SK-N-SH (cell line): ENCODE data around the gene RNF166. TPM values are rescaled to one million over a fixed set of nuclear protein-coding genes. Genes with fewer than 3 reads are reported as not detected.
A peak's percentile ranks its signal among the peaks of the same experiment; 100 is the strongest.

Experiments used
- CTCF ChIA-PET: fragments of 300-600, 350-600 bp; formaldehyde crosslinking; extraction: SDS; loops from one replicate; lab custom pipeline; 2021; lab: Yijun Ruan, JAX
- POLR2A ChIA-PET: fragments of 350-600 bp; sonication (Branson Sonifier 250); formaldehyde crosslinking; extraction: SDS; loops from one replicate; lab custom pipeline; 2020; ENCODE audit warnings: antibody characterized with exemption, inconsistent platforms; lab: Yijun Ruan, JAX
- DNase-seq: peaks from one replicate; pipeline ENCODE4 v3.0.0; 2012
- H2AFZ ChIP-seq: fragments of 200-600 bp; sonication (generic); 2 replicates; pipeline ENCODE4 v1.8.1; 2016; ENCODE audit warnings: antibody characterized with exemption, mild to moderate bottlenecking, low read depth
- H3F3A ChIP-seq: fragments of 200-600 bp; sonication (generic); replicated peaks from 2 replicates; pipeline ENCODE3; 2016; ENCODE audit warnings: antibody characterized with exemption, mild to moderate bottlenecking; ENCODE audit not compliant: insufficient read depth
- H3K27ac ChIP-seq, 2 experiments: fragments of 200-500 bp in 1 of 2; fragments of 200-600 bp in 1 of 2; sonication (Bioruptor generic) in 1 of 2; sonication (generic), shearing (Covaris generic) in 1 of 2; 2 replicates each; pipeline versions ENCODE4 v1.5.1 to v1.6.1; 2014 to 2016; ENCODE audit warnings: low read depth in 2 of 2, inconsistent platforms in 1 of 2, low read length in 1 of 2, mild to moderate bottlenecking in 1 of 2, mixed read lengths in 1 of 2
- H3K27me3 ChIP-seq: fragments of 200-600 bp; sonication (generic), shearing (Covaris generic); 2 replicates; pipeline ENCODE4 v1.6.1; 2016; ENCODE audit warnings: mixed run types; ENCODE audit not compliant: insufficient read depth
- H3K36me3 ChIP-seq, 2 experiments: fragments of 200-500 bp in 1 of 2; fragments of 200-600 bp in 1 of 2; sonication (Bioruptor generic) in 1 of 2; sonication (generic) in 1 of 2; replicated peaks in 1 of 2; 2 replicates each; pipeline versions ENCODE3 to v1.5.1; 2014 to 2016; ENCODE audit warnings: low read length in 1 of 2, mild to moderate bottlenecking in 1 of 2; ENCODE audit not compliant: insufficient read depth in 2 of 2, control insufficient read depth in 1 of 2
- H3K4me1 ChIP-seq, 2 experiments: fragments of 200-500 bp in 1 of 2; fragments of 200-600 bp in 1 of 2; sonication (Bioruptor generic) in 1 of 2; sonication (generic), shearing (Covaris generic) in 1 of 2; 2 replicates each; pipeline versions ENCODE4 v1.5.1 to v1.6.1; 2014 to 2016; ENCODE audit warnings: low read depth in 1 of 2, low read length in 1 of 2, mixed run types in 1 of 2; ENCODE audit not compliant: insufficient read depth in 2 of 2, control insufficient read depth in 1 of 2
- H3K4me2 ChIP-seq: fragments of 200-600 bp; sonication (generic), shearing (Covaris generic); 2 replicates; pipeline ENCODE4 v1.6.1; 2017; ENCODE audit warnings: mixed run types
- H3K4me3 ChIP-seq, 2 experiments: fragments of 200-500 bp in 1 of 2; fragments of 200-600 bp in 1 of 2; sonication (Bioruptor generic) in 1 of 2; sonication (generic), shearing (Covaris generic) in 1 of 2; 2 replicates each; pipeline versions ENCODE4 v1.5.1 to v1.8.1; 2014 to 2016; ENCODE audit warnings: low read depth in 2 of 2, inconsistent platforms in 1 of 2, low read length in 1 of 2, mild to moderate bottlenecking in 1 of 2, mixed read lengths in 1 of 2, moderate library complexity in 1 of 2
- H3K79me2 ChIP-seq: fragments of 200-600 bp; sonication (generic); 2 replicates; pipeline ENCODE4 v1.8.1; 2017; ENCODE audit warnings: mild to moderate bottlenecking; ENCODE audit not compliant: insufficient read depth
- H3K9ac ChIP-seq: fragments of 200-600 bp; sonication (generic); 2 replicates; pipeline ENCODE4 v1.6.1; 2017; ENCODE audit warnings: mixed run types
- H3K9me2 ChIP-seq: fragments of 200-600 bp; sonication (generic); 2 replicates; pipeline ENCODE4 v1.6.1; 2017; ENCODE audit warnings: mixed run types
- H3K9me3 ChIP-seq: fragments of 200-600 bp; sonication (generic); 2 replicates; pipeline ENCODE4 v1.6.1; 2017; ENCODE audit warnings: mixed run types, mild to moderate bottlenecking, moderate library complexity
- H4K20me1 ChIP-seq: fragments of 200-600 bp; sonication (generic); 2 replicates; pipeline ENCODE4 v1.6.1; 2017; ENCODE audit warnings: mild to moderate bottlenecking, mixed run types; ENCODE audit not compliant: insufficient read depth
- EZH2phosphoT487 ChIP-seq: fragments of 200-600 bp; sonication (generic); IDR thresholded peaks from 2 replicates; pipeline ENCODE4 v1.6.1; 2017; ENCODE audit warnings: low read depth, mixed run types, mild to moderate bottlenecking, antibody characterized with exemption, moderate library complexity, borderline replicate concordance
- NRF1 ChIP-seq: IDR thresholded peaks from 2 replicates; pipeline ENCODE4 v1.6.1; 2012; ENCODE audit warnings: low read depth, mild to moderate bottlenecking, low read length
- RAD21 ChIP-seq: IDR thresholded peaks from 2 replicates; pipeline ENCODE4 v1.6.1; 2012; ENCODE audit warnings: mild to moderate bottlenecking, low read length
- SIN3A ChIP-seq: IDR thresholded peaks from 2 replicates; pipeline ENCODE4 v1.6.1; 2012; ENCODE audit warnings: low read depth, mild to moderate bottlenecking, low read length, moderate library complexity, borderline replicate concordance
- WGBS: methylation state at CpG from one replicate; pipeline ENCODE4 v1.1.6; 2017; ENCODE audit warnings: low lambda C conversion rate; 5-methylcytosine and 5-hydroxymethylcytosine counted together
- polyA plus RNA-seq, 3 experiments: library from polyadenylated mRNA; depleted of rRNA; stranded (reverse); fragments of >200 nt; gene quantifications; 2 replicates each; pipeline ENCODE4 v1.2.3, GENCODE V29; 2012
- TF ChIP-seq, protein P1 (sequence below): fragments of 200-600 bp; sonication (generic); IDR thresholded peaks from 2 replicates; pipeline ENCODE4 v1.6.1; 2017; ENCODE audit warnings: antibody characterized with exemption, mild to moderate bottlenecking, moderate library complexity
- TF ChIP-seq, protein P2 (sequence below): IDR thresholded peaks from 2 replicates; pipeline ENCODE4; 2012
- TF ChIP-seq, protein P3 (sequence below): fragments of 150-350 bp; IDR thresholded peaks from 2 replicates; pipeline ENCODE4 v1.6.1; 2017; ENCODE audit warnings: antibody characterized with exemption, low read length, low read depth, borderline replicate concordance

Gene RNF166
- polyA plus RNA-seq, 1 of the 3 experiments (the other 2 are of a cell fraction), result 17.2 TPM

DNA sequence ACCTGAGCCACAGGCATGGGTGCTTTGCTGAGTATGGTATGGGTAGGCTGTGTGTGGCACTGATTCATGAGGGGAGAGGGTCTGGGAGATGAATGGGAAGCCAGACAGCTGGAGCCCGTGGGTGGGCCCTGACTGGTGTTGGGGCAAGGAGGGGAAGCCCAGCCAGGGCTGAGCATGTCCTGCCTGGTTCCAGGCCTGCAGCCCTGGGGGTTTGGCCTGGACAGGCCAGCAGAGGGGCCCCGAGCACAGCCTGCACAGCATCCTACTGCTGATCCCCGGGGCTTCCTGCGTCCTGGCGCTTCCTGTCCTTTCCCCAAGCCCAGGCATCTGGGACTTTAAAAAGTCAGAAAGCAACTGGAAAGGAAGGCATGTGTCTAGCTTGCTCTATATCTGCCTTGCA is 38.7 kb downstream of the RNF166 start:
- POLR2A ChIA-PET, result no interaction called here
- H3K9me2 ChIP-seq, result no peaks in the 10 kb centered on the region
- H3K4me2 ChIP-seq, result no peak overlapping the region
- H3K9me3 ChIP-seq, result no peaks in the 10 kb centered on the region
- peaks cover 4% of the 10 kb centered on the region; the same call in 1 of the 2 replicates for H3K79me2 ChIP-seq
- no peaks in the 10 kb centered on the region for H4K20me1 ChIP-seq
- TF ChIP-seq, protein P1, sequence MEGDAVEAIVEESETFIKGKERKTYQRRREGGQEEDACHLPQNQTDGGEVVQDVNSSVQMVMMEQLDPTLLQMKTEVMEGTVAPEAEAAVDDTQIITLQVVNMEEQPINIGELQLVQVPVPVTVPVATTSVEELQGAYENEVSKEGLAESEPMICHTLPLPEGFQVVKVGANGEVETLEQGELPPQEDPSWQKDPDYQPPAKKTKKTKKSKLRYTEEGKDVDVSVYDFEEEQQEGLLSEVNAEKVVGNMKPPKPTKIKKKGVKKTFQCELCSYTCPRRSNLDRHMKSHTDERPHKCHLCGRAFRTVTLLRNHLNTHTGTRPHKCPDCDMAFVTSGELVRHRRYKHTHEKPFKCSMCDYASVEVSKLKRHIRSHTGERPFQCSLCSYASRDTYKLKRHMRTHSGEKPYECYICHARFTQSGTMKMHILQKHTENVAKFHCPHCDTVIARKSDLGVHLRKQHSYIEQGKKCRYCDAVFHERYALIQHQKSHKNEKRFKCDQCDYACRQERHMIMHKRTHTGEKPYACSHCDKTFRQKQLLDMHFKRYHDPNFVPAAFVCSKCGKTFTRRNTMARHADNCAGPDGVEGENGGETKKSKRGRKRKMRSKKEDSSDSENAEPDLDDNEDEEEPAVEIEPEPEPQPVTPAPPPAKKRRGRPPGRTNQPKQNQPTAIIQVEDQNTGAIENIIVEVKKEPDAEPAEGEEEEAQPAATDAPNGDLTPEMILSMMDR, result no peak
- no peak for TF ChIP-seq NRF1
- TF ChIP-seq, protein P2, sequence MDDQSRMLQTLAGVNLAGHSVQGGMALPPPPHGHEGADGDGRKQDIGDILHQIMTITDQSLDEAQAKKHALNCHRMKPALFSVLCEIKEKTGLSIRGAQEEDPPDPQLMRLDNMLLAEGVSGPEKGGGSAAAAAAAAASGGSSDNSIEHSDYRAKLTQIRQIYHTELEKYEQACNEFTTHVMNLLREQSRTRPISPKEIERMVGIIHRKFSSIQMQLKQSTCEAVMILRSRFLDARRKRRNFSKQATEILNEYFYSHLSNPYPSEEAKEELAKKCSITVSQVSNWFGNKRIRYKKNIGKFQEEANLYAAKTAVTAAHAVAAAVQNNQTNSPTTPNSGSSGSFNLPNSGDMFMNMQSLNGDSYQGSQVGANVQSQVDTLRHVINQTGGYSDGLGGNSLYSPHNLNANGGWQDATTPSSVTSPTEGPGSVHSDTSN, result no peak
- no peak for TF ChIP-seq SIN3A
- no peak for TF ChIP-seq EZH2phosphoT487
- TF ChIP-seq RAD21, result peak; percentile 28
- CTCF ChIA-PET, result no interaction called here
- DNase-seq, result peak; percentile 65
- H3K36me3 ChIP-seq, result peaks cover 0 to 3% of the 10 kb centered on the region in 2 experiments
- no peaks in the 10 kb centered on the region for H3F3A ChIP-seq
- no peaks in the 10 kb centered on the region; a peak in 1 of 4 replicates for H3K4me1 ChIP-seq
- no peak overlapping the region for H3K4me3 ChIP-seq
- no peaks in the 10 kb centered on the region for H3K27me3 ChIP-seq
- H2AFZ ChIP-seq, result no peak overlapping the region
- no peak overlapping the region for H3K27ac ChIP-seq
- WGBS, result 81% methylated on average over 4 of the region's 5 CpGs
- no peak overlapping the region for H3K9ac ChIP-seq

DNA sequence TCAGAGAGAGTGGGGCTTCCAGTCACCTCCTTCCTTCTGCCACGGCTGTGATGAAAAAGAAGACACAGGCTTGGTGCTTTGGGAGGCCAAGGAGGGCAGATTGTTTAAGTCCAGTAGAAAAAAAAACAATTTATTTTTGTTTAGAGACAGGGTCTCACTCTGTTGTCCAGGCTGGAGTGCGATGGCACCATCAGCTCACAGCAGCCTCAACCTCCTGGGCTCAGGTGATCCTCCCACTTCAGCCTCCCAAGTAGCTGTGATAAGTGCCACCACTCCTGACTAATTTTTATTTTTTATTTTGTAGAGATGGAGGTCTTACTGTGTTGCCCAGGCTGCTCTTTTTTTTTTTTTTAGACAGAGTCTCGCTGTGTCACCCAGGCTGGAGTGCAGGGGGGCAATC is 40.6 kb downstream of the RNF166 start:
- DNase-seq, result no peak
- 95% methylated on average over 3 of the region's 3 CpGs for WGBS
- Histone ChIP-seq H3K9me2 (no peaks in the 10 kb centered on the region), H3K9ac (no peak overlapping the region), H3K27me3 (no peaks in the 10 kb centered on the region), H3K36me3 (peaks cover 0 to 3% of the 10 kb centered on the region in 2 experiments), H3K4me3 (no peak overlapping the region), H3K9me3 (no peaks in the 10 kb centered on the region), H3K4me1 (peaks cover 0 to 5% of the 10 kb centered on the region in 2 experiments; a peak in 1 of 4 replicates), H3F3A (peaks cover 4% of the 10 kb centered on the region), H3K79me2 (peaks cover 6% of the 10 kb centered on the region), H3K27ac (no peak overlapping the region), H4K20me1 (no peaks in the 10 kb centered on the region), H2AFZ (no peak overlapping the region), H3K4me2 (no peak overlapping the region)
- POLR2A ChIA-PET, result no interaction called here
- CTCF ChIA-PET, result interaction anchor here (0.9 to 1.2 kb wide), 2 partner anchors 9 to 88 kb away, joined by 3 read pairs; no protein-coding TSS in a partner anchor
- TF ChIP-seq, protein P3, sequence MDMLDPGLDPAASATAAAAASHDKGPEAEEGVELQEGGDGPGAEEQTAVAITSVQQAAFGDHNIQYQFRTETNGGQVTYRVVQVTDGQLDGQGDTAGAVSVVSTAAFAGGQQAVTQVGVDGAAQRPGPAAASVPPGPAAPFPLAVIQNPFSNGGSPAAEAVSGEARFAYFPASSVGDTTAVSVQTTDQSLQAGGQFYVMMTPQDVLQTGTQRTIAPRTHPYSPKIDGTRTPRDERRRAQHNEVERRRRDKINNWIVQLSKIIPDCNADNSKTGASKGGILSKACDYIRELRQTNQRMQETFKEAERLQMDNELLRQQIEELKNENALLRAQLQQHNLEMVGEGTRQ, result no peak
